Stomach (tissue), 9 donors: ENCODE data around the gene BASP1. TPM values are rescaled to one million over a fixed set of nuclear protein-coding genes. Genes with fewer than 3 reads are reported as not detected.

Experiments
- DNase-seq, 2 donors: peaks; one replicate each; pipeline versions ENCODE4 v3.0.0 to v3.0.0-alpha.2; 2013 to 2019
- H3K27ac ChIP-seq, 5 donors: fragments of 200-600 bp in 4 of 5; sonication (generic) in 4 of 5; one replicate each; pipeline ENCODE4 v1.5.1; 2013 to 2019; ENCODE audit warnings: mild to moderate bottlenecking in 1 of 5, moderate library complexity in 1 of 5
- H3K27me3 ChIP-seq, 3 donors: fragments of 200-600 bp; sonication (generic); one replicate each; pipeline ENCODE4 v1.5.1; 2017 to 2019; ENCODE audit warnings: mixed run types in 1 of 3
- H3K36me3 ChIP-seq, 4 donors: fragments of 200-600 bp; sonication (generic); 1 replicate in 3 of 4; 2 replicates in 1 of 4; pipeline ENCODE4 v1.5.1; 2016 to 2019
- H3K4me1 ChIP-seq, 4 donors: fragments of 200-600 bp; sonication (generic); one replicate each; pipeline ENCODE4 v1.5.1; 2016 to 2019
- H3K4me3 ChIP-seq, 4 donors: fragments of 200-600 bp; sonication (generic) in 3 of 4; one replicate each; pipeline ENCODE4 v1.5.1; 2016 to 2019; ENCODE audit warnings: mild to moderate bottlenecking in 1 of 4
- H3K9me3 ChIP-seq, 4 donors: fragments of 200-600 bp; sonication (generic); one replicate each; pipeline ENCODE4 v1.5.1; 2016 to 2019
- EP300 ChIP-seq: sonication (generic); formaldehyde crosslinking; IDR thresholded peaks from one replicate; pipeline ENCODE4 v1.6.1; 2017; ENCODE audit warnings: antibody characterized with exemption
- POLR2A ChIP-seq, 4 donors: fragments of 450-650 bp; IDR thresholded peaks; one replicate each; pipeline ENCODE4 v1.6.1; 2016; ENCODE audit warnings: antibody characterized with exemption in 4 of 4, control low read depth in 2 of 4, mild to moderate bottlenecking in 1 of 4, moderate library complexity in 1 of 4
- POLR2AphosphoS5 ChIP-seq, 3 donors: sonication (generic); formaldehyde crosslinking; IDR thresholded peaks; one replicate each; pipeline ENCODE4 v1.6.1; 2016; ENCODE audit warnings: antibody characterized with exemption in 3 of 3
- WGBS, 5 donors: extraction: QIAGEN DNeasy Blood & Tissue Kit in 3 of 5; methylation state at CpG; one replicate each; pipeline versions ENCODE4 v1.1.5 to v1.1.7; 2013 to 2018; 5-methylcytosine and 5-hydroxymethylcytosine counted together
- intact Hi-C: fragments of 100-400 bp; cut with DNase I; formaldehyde crosslinking; loops from one replicate; pipeline ENCODE4 v1.15.1; 2023; ENCODE audit warnings: low total_unique reads
- polyA plus RNA-seq, 3 donors: library from polyadenylated mRNA; stranded (reverse); fragments of 200-250 nt; gene quantifications; one replicate each; pipeline ENCODE4 v1.2.3, GENCODE V29; 2013
- total RNA-seq, 5 donors: library from RNA; depleted of rRNA; stranded (reverse); fragments of >200 nt; gene quantifications; one replicate each; pipeline versions ENCODE4 v1.1.0 to v1.2.3, GENCODE V29; 2014 to 2016
- TF ChIP-seq, protein P1 (sequence below), 7 experiments: fragments of 450-650 bp in 4 of 7; fragments of 200-600 bp in 3 of 7; sonication (generic) in 3 of 7; IDR thresholded peaks; one replicate each; pipeline ENCODE4 v1.5.1; 2016 to 2019; ENCODE audit warnings: antibody characterized with exemption in 7 of 7, control low read depth in 2 of 7, mild to moderate bottlenecking in 1 of 7
- donor health status: healthy with polysubstance abuse.
- donor health status: Bipolar disorder and iron deficiency.
- donor health status: healthy.

Gene BASP1
- total and polyA plus RNA-seq, 8 donors: 4.0 to 60.8 (median 16.0) TPM

DNA sequence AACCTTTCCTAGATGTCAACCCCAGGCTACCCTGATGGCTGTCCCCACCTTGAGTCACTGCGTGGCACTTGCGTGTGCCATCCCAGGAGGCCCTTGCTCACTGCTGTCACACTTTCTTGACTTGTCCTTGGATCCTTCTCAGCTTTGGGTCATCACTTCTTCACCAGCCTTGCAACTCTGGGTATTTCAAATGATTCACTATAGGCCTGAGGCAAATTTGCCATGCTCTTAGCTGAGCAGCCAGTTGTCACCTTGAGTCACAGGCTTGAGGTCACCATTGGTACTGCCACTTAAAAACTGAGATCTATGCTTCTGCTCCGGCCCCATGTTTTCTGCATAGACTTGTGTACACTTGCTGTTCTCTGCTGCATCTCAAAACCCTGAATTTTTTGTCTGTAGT lies 84.7 kb downstream of the BASP1 start:
- H3K36me3 ChIP-seq: no peaks in the 10 kb centered on the region
- H3K4me3 ChIP-seq: no peak overlapping the region
- no peak for DNase-seq
- TF ChIP-seq, protein P1, sequence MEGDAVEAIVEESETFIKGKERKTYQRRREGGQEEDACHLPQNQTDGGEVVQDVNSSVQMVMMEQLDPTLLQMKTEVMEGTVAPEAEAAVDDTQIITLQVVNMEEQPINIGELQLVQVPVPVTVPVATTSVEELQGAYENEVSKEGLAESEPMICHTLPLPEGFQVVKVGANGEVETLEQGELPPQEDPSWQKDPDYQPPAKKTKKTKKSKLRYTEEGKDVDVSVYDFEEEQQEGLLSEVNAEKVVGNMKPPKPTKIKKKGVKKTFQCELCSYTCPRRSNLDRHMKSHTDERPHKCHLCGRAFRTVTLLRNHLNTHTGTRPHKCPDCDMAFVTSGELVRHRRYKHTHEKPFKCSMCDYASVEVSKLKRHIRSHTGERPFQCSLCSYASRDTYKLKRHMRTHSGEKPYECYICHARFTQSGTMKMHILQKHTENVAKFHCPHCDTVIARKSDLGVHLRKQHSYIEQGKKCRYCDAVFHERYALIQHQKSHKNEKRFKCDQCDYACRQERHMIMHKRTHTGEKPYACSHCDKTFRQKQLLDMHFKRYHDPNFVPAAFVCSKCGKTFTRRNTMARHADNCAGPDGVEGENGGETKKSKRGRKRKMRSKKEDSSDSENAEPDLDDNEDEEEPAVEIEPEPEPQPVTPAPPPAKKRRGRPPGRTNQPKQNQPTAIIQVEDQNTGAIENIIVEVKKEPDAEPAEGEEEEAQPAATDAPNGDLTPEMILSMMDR (IDR thresholded peaks at IDR 0.05): no peak
- TF ChIP-seq EP300 (no peak), POLR2AphosphoS5 (IDR thresholded peaks at IDR 0.05) (no peak), POLR2A (IDR thresholded peaks at IDR 0.05) (no peak)
- peaks cover 5 to 19% (median 16%) of the 10 kb centered on the region in 4 donors for H3K4me1 ChIP-seq
- WGBS, 5 donors: 87 to 99% (median 96%) methylated on average over 3 of the region's 3 CpGs
- H3K9me3 ChIP-seq: no peaks in the 10 kb centered on the region
- H3K27ac ChIP-seq: no peak overlapping the region
- H3K27me3 ChIP-seq: no peaks in the 10 kb centered on the region
- intact Hi-C loops: no loop called here

DNA sequence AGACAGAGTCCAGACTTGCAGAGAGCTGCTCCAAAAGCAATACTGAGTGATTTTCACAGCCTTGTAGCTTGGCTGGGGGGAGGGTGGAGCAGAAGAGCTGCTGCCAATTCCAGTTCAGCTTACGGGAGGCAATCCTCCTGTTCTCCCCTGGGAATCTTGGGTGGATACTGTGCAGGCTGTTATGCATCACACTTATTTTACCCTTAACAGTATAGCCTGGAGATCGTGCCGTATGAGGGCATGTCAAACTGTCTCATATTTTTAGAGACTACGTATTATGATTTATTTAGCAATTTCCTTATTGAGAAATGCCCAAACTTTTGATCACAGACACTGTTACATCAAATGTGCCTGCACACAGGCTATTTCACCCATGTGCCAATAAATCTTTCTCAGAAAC lies 85.2 kb downstream of the BASP1 start:
- TF ChIP-seq POLR2AphosphoS5 (IDR thresholded peaks at IDR 0.05) (no peak), EP300 (no peak), POLR2A (IDR thresholded peaks at IDR 0.05) (no peak)
- TF ChIP-seq, protein P1 (IDR thresholded peaks at IDR 0.05): no peak

DNA sequence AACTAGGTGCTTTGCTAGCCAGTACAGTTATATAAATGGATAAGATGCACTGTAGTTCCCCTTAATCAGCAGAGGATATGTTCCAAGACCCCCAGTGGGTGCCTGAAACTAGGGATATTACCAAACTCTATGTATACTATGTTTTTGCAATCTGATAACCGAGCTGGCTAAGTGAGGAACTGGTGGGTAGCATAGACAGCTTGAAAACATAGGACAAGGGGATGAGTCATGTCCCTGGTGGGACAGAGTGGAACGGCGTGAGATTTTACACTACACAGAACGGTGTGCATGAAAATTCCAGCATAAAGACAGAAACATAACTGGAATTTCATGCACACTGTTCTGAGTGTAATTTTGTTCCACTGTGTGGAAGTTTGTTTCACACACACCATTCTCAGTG lies 86.9 kb downstream of the BASP1 start:
- no peak for DNase-seq
- H3K27ac ChIP-seq: no peak overlapping the region
- peaks cover 5 to 15% (median 9%) of the 10 kb centered on the region in 4 donors for H3K4me1 ChIP-seq
- no peaks in the 10 kb centered on the region for H3K9me3 ChIP-seq
- WGBS, 5 donors: 65 to 86% (median 84%) methylated on average over 4 of the region's 4 CpGs
- intact Hi-C loops: no loop called here
- no peak overlapping the region for H3K4me3 ChIP-seq
- H3K27me3 ChIP-seq: no peaks in the 10 kb centered on the region
- no peaks in the 10 kb centered on the region for H3K36me3 ChIP-seq
- TF ChIP-seq, protein P1 (IDR thresholded peaks at IDR 0.05): no peak
- TF ChIP-seq POLR2A (IDR thresholded peaks at IDR 0.05): no peak
- no peak for TF ChIP-seq POLR2AphosphoS5 (IDR thresholded peaks at IDR 0.05)
- no peak for TF ChIP-seq EP300

More for the DNA sequence above, 85.2 kb downstream of the BASP1 start:
- Histone ChIP-seq H3K27me3 (no peaks in the 10 kb centered on the region), H3K9me3 (no peaks in the 10 kb centered on the region), H3K27ac (no peak overlapping the region), H3K4me1 (peaks cover 5 to 19% (median 16%) of the 10 kb centered on the region in 4 donors), H3K36me3 (no peaks in the 10 kb centered on the region), H3K4me3 (no peak overlapping the region)
- intact Hi-C loops: no loop called here
- DNase-seq: peak in 1 of 2 donors; percentile 50
- 68 to 90% (median 78%) methylated on average over 4 of the region's 4 CpGs for WGBS, 5 donors

DNA sequence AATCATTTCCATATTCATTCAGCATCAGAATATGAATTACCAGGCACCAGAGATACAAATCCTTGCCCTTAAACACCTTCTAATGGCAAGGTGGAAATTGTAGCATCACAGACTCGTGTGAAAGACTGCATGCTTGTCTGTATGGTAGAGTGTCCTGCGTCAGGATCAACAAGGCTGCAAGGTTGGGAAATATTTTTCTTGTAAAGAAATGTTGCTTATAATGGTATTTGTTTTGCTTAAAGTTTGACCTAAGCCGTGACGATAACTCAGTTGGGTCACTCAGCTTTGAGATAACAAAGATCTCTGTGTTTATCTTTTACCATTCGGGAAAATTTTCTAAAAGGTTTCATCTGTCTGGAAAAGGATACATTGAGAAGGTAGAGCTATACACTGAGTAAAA lies 87.6 kb downstream of the BASP1 start:
- DNase-seq: no peak
- no peaks in the 10 kb centered on the region for H3K9me3 ChIP-seq
- H3K36me3 ChIP-seq: no peaks in the 10 kb centered on the region
- peaks cover 5 to 15% (median 9%) of the 10 kb centered on the region in 4 donors for H3K4me1 ChIP-seq
- 15 to 27% (median 22%) methylated on average over 5 of the region's 5 CpGs for WGBS, 5 donors
- H3K27me3 ChIP-seq: no peaks in the 10 kb centered on the region
- intact Hi-C loops: no loop called here
- H3K27ac ChIP-seq: no peak overlapping the region
- TF ChIP-seq POLR2AphosphoS5 (IDR thresholded peaks at IDR 0.05) (no peak), EP300 (no peak), POLR2A (IDR thresholded peaks at IDR 0.05) (no peak)
- no peak overlapping the region for H3K4me3 ChIP-seq

DNA sequence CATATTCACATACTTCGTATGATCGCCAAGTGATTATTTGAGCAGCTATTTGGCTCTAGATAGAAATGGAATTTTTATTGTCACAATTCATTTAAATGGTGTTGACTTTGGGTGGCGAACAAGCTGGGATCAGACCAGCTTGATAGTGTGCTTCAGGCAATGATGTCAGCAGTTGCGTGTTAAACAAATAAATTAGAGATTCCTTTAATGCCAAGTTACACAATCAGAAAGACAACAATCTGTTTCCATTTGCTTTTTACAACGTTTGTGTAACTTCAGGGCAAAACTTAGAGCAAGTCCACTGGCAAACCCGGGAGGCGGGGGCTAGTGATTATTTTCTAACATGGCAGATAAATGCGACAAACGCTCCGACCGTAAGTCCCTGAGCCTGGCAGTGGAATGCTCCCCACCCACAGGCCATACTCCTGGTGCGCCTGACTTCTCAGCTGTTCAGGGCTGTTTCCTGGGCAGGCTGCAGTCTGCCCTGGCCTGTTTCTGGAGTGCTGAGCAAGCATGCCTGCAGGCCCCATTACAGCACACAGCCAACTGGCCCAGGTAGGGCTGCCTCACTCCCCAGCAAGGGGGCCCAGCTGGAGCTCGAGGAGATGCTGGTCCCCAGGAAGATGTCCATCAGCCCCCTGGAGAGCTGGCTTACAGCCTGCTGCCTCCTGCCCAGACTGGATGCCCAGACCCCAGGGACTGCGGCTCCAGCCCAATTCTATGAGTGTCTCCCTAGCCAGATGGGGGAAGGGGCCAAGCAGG lies 88.7 kb downstream of the BASP1 start:
- Histone ChIP-seq H3K4me3 (no peak overlapping the region), H3K4me1 (peaks cover 5 to 15% (median 9%) of the 10 kb centered on the region in 4 donors), H3K9me3 (no peaks in the 10 kb centered on the region), H3K36me3 (no peaks in the 10 kb centered on the region), H3K27ac (peak overlapping the region; percentile 26 to 66 (median 42)), H3K27me3 (no peaks in the 10 kb centered on the region)
- intact Hi-C loops: no loop called here
- TF ChIP-seq POLR2A (IDR thresholded peaks at IDR 0.05) (no peak), EP300 (no peak), POLR2AphosphoS5 (IDR thresholded peaks at IDR 0.05) (peak in 2 of 3 donors; percentile 37 to 72)
- TF ChIP-seq, protein P1 (IDR thresholded peaks at IDR 0.05): no peak
- WGBS, 5 donors: 33 to 47% (median 39%) methylated on average over 13 to 14 of the region's 14 CpGs
- peak; percentile 59 to 70 for DNase-seq
